Psoas muscle (tissue), 8 donors: ENCODE results near the gene MOV10L1. TPM values are rescaled to one million over a fixed set of nuclear protein-coding genes. Genes with fewer than 3 reads are reported as not detected.

Experiments used
- ATAC-seq, 4 donors: fragments of 200-7000 bp; cut with Tn5 transposase; one replicate each; pipeline ENCODE4 v1.9.1; 2020; ENCODE audit warnings: moderate library complexity in 3 of 4, mild to moderate bottlenecking in 2 of 4
- DNase-seq, 2 donors: peaks; one replicate each; pipeline ENCODE4 v3.0.0-alpha.2; 2020
- H3K27ac ChIP-seq: fragments of 200-600 bp; one replicate; pipeline ENCODE4 v1.8.0; 2022
- H3K27me3 ChIP-seq, 3 donors: fragments of 200-600 bp in 1 of 3; one replicate each; pipeline versions ENCODE4 v1.6.1 to v1.8.0; 2013 to 2022; ENCODE audit warnings: low read length in 2 of 3, mild to moderate bottlenecking in 2 of 3, moderate library complexity in 1 of 3; ENCODE audit not compliant: insufficient read depth in 3 of 3
- H3K36me3 ChIP-seq, 2 donors: fragments of 200-600 bp in 1 of 2; one replicate each; pipeline versions ENCODE4 v1.6.1 to v1.8.0; 2013 to 2022; ENCODE audit warnings: low read depth in 1 of 2, mild to moderate bottlenecking in 1 of 2, moderate library complexity in 1 of 2; ENCODE audit not compliant: insufficient read depth in 1 of 2
- H3K4me1 ChIP-seq: fragments of 200-600 bp; one replicate; pipeline ENCODE4 v1.8.0; 2022
- H3K4me3 ChIP-seq: fragments of 200-600 bp; one replicate; pipeline ENCODE4 v1.8.0; 2022; ENCODE audit warnings: mild to moderate bottlenecking
- H3K9me3 ChIP-seq: fragments of 200-600 bp; one replicate; pipeline ENCODE4 v1.8.0; 2022
- CTCF ChIP-seq: fragments of 200-600 bp; IDR thresholded peaks from one replicate; pipeline ENCODE4 v1.8.0; 2022; ENCODE audit warnings: antibody characterized with exemption
- WGBS, 3 donors: extraction: QIAGEN DNeasy Blood & Tissue Kit; methylation state at CpG; one replicate each; pipeline versions ENCODE4 v1.1.6 to v1.1.7; 2013; 5-methylcytosine and 5-hydroxymethylcytosine counted together
- intact Hi-C, 2 donors: fragments of 100-400 bp; cut with DNase I; formaldehyde crosslinking; loops; one replicate each; pipeline versions ENCODE4 v1.11.0 to v1.14.2; 2022
- polyA plus RNA-seq, 3 donors: library from polyadenylated mRNA; stranded (reverse); fragments of 200-250 nt; gene quantifications; one replicate each; pipeline ENCODE4 v1.2.3, GENCODE V29; 2013
- total RNA-seq, 4 donors: library from RNA; stranded (reverse); fragmentation: NEBNext Ultra II Directional in 2 of 4; extraction: Animal tissue kit (Norgen Biotek cat#: 25700) in 2 of 4; gene quantifications; one replicate each; pipeline versions ENCODE4 v1.2.1 to v1.2.4, GENCODE V29; 2021 to 2023
- donor health status: healthy with polysubstance abuse.
- donor health status: DM: no; HTN: no; CAD: no; lungs with moderate emphysema.
- donor health status: Bipolar disorder and iron deficiency.
- donor health status: healthy.
- donor health status: DM: yes; HTN: yes; CAD: no.
- donor health status: DM: no; HTN: no; CAD: no.
- donor health status: DM: no; HTN: no; CAD: no.
- donor health status: DM: yes; HTN: yes; CAD: no.

The MOV10L1 gene
- total and polyA plus RNA-seq, 7 donors: 0.05 to 0.39 (median 0.07) TPM; not detected in 4

- TF ChIP-seq CTCF: no peak
- Histone ChIP-seq H3K9me3 (no peaks in the 10 kb centered on the region), H3K36me3 (no peaks in the 10 kb centered on the region), H3K27ac (no peak overlapping the region), H3K4me1 (peaks cover 3% of the 10 kb centered on the region), H3K27me3 (peaks cover 0 to 40% (median 34%) of the 10 kb centered on the region in 3 donors), H3K4me3 (no peak overlapping the region)
- WGBS, 3 donors: 5 to 12% (median 9%) methylated on average over 24 to 31 of the region's 31 CpGs
- ATAC-seq (no peak), DNase-seq (no peak)
- intact Hi-C loops: no loop called here
Measured at GRCh38 chr22:50058906-50059880, 30.6 kb upstream of the MOV10L1 start.

- Histone ChIP-seq H3K27me3 (peaks cover 0 to 44% (median 39%) of the 10 kb centered on the region in 3 donors), H3K4me3 (no peak overlapping the region), H3K9me3 (no peaks in the 10 kb centered on the region), H3K4me1 (peaks cover 3% of the 10 kb centered on the region), H3K27ac (no peak overlapping the region), H3K36me3 (no peaks in the 10 kb centered on the region)
- DNase-seq: no peak
- intact Hi-C loops: no loop called here
- ATAC-seq: no peak
- TF ChIP-seq CTCF: no peak
- 67 to 75% (median 69%) methylated on average over 7 of the region's 7 CpGs for WGBS, 3 donors
Measured at GRCh38 chr22:50059881-50060262, 29.9 kb upstream of the MOV10L1 start.

- 73 to 78% (median 75%) methylated on average over 28 of the region's 28 CpGs for WGBS, 3 donors
- H3K27me3 ChIP-seq: peaks cover 0 to 45% (median 42%) of the 10 kb centered on the region in 3 donors
- ATAC-seq: no peak
- H3K36me3 ChIP-seq: no peaks in the 10 kb centered on the region
- intact Hi-C loops: no loop called here
- no peak overlapping the region for H3K27ac ChIP-seq
- no peaks in the 10 kb centered on the region for H3K9me3 ChIP-seq
- peaks cover 3% of the 10 kb centered on the region for H3K4me1 ChIP-seq
- DNase-seq: no peak
- TF ChIP-seq CTCF: no peak
- no peak overlapping the region for H3K4me3 ChIP-seq
Measured at GRCh38 chr22:50060441-50061140, 29.2 kb upstream of the MOV10L1 start.

- H3K27me3 ChIP-seq: peaks cover 0 to 47% (median 42%) of the 10 kb centered on the region in 3 donors
- ATAC-seq (no peak), DNase-seq (no peak)
Measured at GRCh38 chr22:50061141-50061823, 28.5 kb upstream of the MOV10L1 start.

More at GRCh38 chr22:50061141-50061823, 28.5 kb upstream of the MOV10L1 start:
- H3K27ac ChIP-seq: no peak overlapping the region
- H3K9me3 ChIP-seq: no peaks in the 10 kb centered on the region
- TF ChIP-seq CTCF: no peak
- no peak overlapping the region for H3K4me3 ChIP-seq
- peaks cover 3% of the 10 kb centered on the region for H3K4me1 ChIP-seq
- no peaks in the 10 kb centered on the region for H3K36me3 ChIP-seq
- intact Hi-C loops: no loop called here
- 68 to 70% (median 69%) methylated on average over 27 of the region's 27 CpGs for WGBS, 3 donors
